IMR-90 (cell line): ENCODE measurements around the gene CFAP70. TPM values are rescaled to one million over a fixed set of nuclear protein-coding genes. Genes with fewer than 3 reads are reported as not detected.

Source experiments
- ATAC-seq: fragments of 200-7000 bp; cut with Tn5 transposase; 2 replicates; pipeline ENCODE4 v1.9.1; 2020; ENCODE audit warnings: low read depth, mild to moderate bottlenecking, moderate library complexity
- BruUV-seq: library from RNA; stranded (reverse); fragments of 400-500 nt; replicated peaks from 2 replicates; lab custom pipeline; 2021; lab: Mats Ljungman, UMichigan
- CTCF ChIA-PET: fragments of 300-600 bp; formaldehyde crosslinking; extraction: SDS; loops from one replicate; lab custom pipeline; 2021; ENCODE audit warnings: antibody characterized with exemption; lab: Yijun Ruan, JAX
- POLR2A ChIA-PET: fragments of 300-600 bp; sonication (Branson Sonifier 250); formaldehyde crosslinking; loops from one replicate; lab custom pipeline; 2022; ENCODE audit warnings: antibody characterized with exemption; ENCODE audit not compliant: unreplicated experiment; lab: Charles Lee
- DNase-seq: peaks from one replicate; pipeline ENCODE4 v3.0.0; 2013
- H2AFZ ChIP-seq: replicated peaks from 2 replicates; pipeline ENCODE3; 2013; ENCODE audit warnings: low read length, mild to moderate bottlenecking; ENCODE audit not compliant: poor library complexity
- H2AK5ac ChIP-seq: 2 replicates; pipeline ENCODE4 v1.6.1; 2013; ENCODE audit warnings: low read depth, low read length, inconsistent platforms
- H2AK9ac ChIP-seq: replicated peaks from 2 replicates; pipeline ENCODE3; 2013; ENCODE audit warnings: mild to moderate bottlenecking, low read depth, low read length, moderate library complexity; ENCODE audit not compliant: poor library complexity
- H2BK120ac ChIP-seq: 2 replicates; pipeline ENCODE4 v1.6.1; 2013; ENCODE audit warnings: low read depth, low read length, inconsistent platforms
- H2BK15ac ChIP-seq: 3 replicates; pipeline ENCODE4 v1.6.1; 2013; ENCODE audit warnings: low read depth, low read length, inconsistent platforms
- H2BK20ac ChIP-seq: 2 replicates; pipeline ENCODE4 v1.6.1; 2013; ENCODE audit warnings: low read depth, mild to moderate bottlenecking, inconsistent platforms, low read length, moderate library complexity
- H2BK5ac ChIP-seq: 2 replicates; pipeline ENCODE4 v1.6.1; 2013; ENCODE audit warnings: mild to moderate bottlenecking, low read depth, low read length, inconsistent platforms; ENCODE audit not compliant: poor library complexity, severe bottlenecking
- H3K14ac ChIP-seq: replicated peaks from 2 replicates; pipeline ENCODE4 v1.6.1; 2013; ENCODE audit warnings: low read depth, low read length, inconsistent platforms
- H3K18ac ChIP-seq: 2 replicates; pipeline ENCODE4 v1.6.1; 2013; ENCODE audit warnings: low read depth, low read length, control low read depth
- H3K23ac ChIP-seq: 2 replicates; pipeline ENCODE4 v1.6.1; 2013; ENCODE audit warnings: low read depth, low read length, inconsistent platforms
- H3K27ac ChIP-seq: 2 replicates; pipeline ENCODE4 v1.5.1; 2013; ENCODE audit warnings: mild to moderate bottlenecking, control low read depth, low read length; ENCODE audit not compliant: insufficient read depth
- H3K27me3 ChIP-seq: 2 replicates; pipeline ENCODE4 v1.6.1; 2013; ENCODE audit warnings: low read length; ENCODE audit not compliant: control insufficient read depth, insufficient read depth
- H3K36me3 ChIP-seq: 2 replicates; pipeline ENCODE4 v1.6.1; 2013; ENCODE audit warnings: low read length, mixed read lengths; ENCODE audit not compliant: control insufficient read depth, insufficient read depth
- H3K4ac ChIP-seq: 2 replicates; pipeline ENCODE4 v1.6.1; 2013; ENCODE audit warnings: low read depth, low read length, inconsistent platforms
- H3K4me1 ChIP-seq: 2 replicates; pipeline ENCODE4 v1.6.1; 2013; ENCODE audit warnings: low read length, mixed read lengths; ENCODE audit not compliant: control insufficient read depth, insufficient read depth
- H3K4me2 ChIP-seq: 2 replicates; pipeline ENCODE4 v1.6.1; 2013; ENCODE audit warnings: low read depth, mild to moderate bottlenecking, control low read depth, low read length, moderate library complexity
- H3K4me3 ChIP-seq: 2 replicates; pipeline ENCODE4 v1.5.1; 2013; ENCODE audit warnings: low read depth, mild to moderate bottlenecking, control low read depth, low read length, moderate library complexity; ENCODE audit not compliant: insufficient read depth
- H3K56ac ChIP-seq: 2 replicates; pipeline ENCODE4 v1.6.1; 2013; ENCODE audit warnings: low read length, inconsistent platforms; ENCODE audit not compliant: insufficient read depth; ENCODE audit errors: extremely low read depth
- H3K79me1 ChIP-seq, 2 experiments: 2 replicates each; pipeline ENCODE4 v1.6.1; 2013; ENCODE audit warnings: low read length in 2 of 2, inconsistent platforms in 1 of 2, low read depth in 1 of 2
- H3K9ac ChIP-seq: 2 replicates; pipeline ENCODE4 v1.6.1; 2013; ENCODE audit warnings: low read depth, low read length, control low read depth
- H3K9me1 ChIP-seq: 2 replicates; pipeline ENCODE4 v1.6.1; 2013; ENCODE audit warnings: low read length, inconsistent platforms; ENCODE audit not compliant: insufficient read depth
- H3K9me3 ChIP-seq: 2 replicates; pipeline ENCODE4 v1.6.1; 2013; ENCODE audit warnings: low read length; ENCODE audit not compliant: control insufficient read depth, insufficient read depth
- H4K20me1 ChIP-seq: 2 replicates; pipeline ENCODE4 v1.6.1; 2013; ENCODE audit warnings: low read length, inconsistent platforms; ENCODE audit not compliant: insufficient read depth
- H4K5ac ChIP-seq: 2 replicates; pipeline ENCODE4 v1.6.1; 2013; ENCODE audit warnings: mild to moderate bottlenecking, low read depth, low read length, control low read depth
- H4K8ac ChIP-seq, 2 experiments: 2 replicates each; pipeline ENCODE4 v1.6.1; 2013; ENCODE audit warnings: low read depth in 2 of 2, low read length in 2 of 2, control low read depth in 1 of 2, inconsistent platforms in 1 of 2
- H4K91ac ChIP-seq: 2 replicates; pipeline ENCODE4 v1.6.1; 2013; ENCODE audit warnings: low read depth, low read length, inconsistent platforms; ENCODE audit not compliant: insufficient read depth
- FOS ChIP-seq: fragments of 150-350 bp; IDR thresholded peaks from 2 replicates; pipeline ENCODE4 v1.6.1; 2016; ENCODE audit warnings: low read depth, low read length
- RAD21 ChIP-seq: IDR thresholded peaks from 2 replicates; pipeline ENCODE4 v1.6.1; 2012; ENCODE audit warnings: low read length, improper control_type of control experiment
- SMC3 ChIP-seq: fragments of 150-350 bp; IDR thresholded peaks from 2 replicates; pipeline ENCODE4 v1.6.1; 2016; ENCODE audit warnings: low read depth, mild to moderate bottlenecking, antibody characterized with exemption, low read length, moderate library complexity
- WGBS, 2 experiments: methylation state at CpG; one replicate each; pipeline versions ENCODE4 v1.1.5 to v1.1.7; 2013; ENCODE audit warnings: missing lambda C conversion rate in 2 of 2; ENCODE audit not compliant: insufficient read length in 1 of 2; ENCODE audit errors: extremely low coverage in 2 of 2; 5-methylcytosine and 5-hydroxymethylcytosine counted together
- dilution Hi-C: fragments of 300-500 bp; cut with HindIII; formaldehyde crosslinking; loops from one replicate; pipeline ENCODE4 v1.14.3; 2018; ENCODE audit warnings: low sequenced_read_pairs; ENCODE audit not compliant: unreplicated experiment
- in situ Hi-C: fragments of 300-500 bp; cut with MboI; formaldehyde crosslinking; loops from 3 replicates; pipeline ENCODE4 v1.14.3; 2019; ENCODE audit warnings: low sequenced_read_pairs, inconsistent platforms, mixed read lengths
- intact Hi-C: fragments of 100-400 bp; cut with micrococcal nuclease; formaldehyde crosslinking; loops from 2 replicates; pipeline ENCODE4 v1.10.0; 2022
- polyA plus RNA-seq, 3 experiments: library from polyadenylated mRNA; depleted of rRNA; stranded (reverse); fragments of >200 nt; gene quantifications; 2 replicates each; pipeline ENCODE4 v1.2.3, GENCODE V29; 2012; ENCODE audit warnings: low replicate concordance in 1 of 3
- total RNA-seq: library from RNA; depleted of rRNA; stranded (reverse); fragments of >200 nt; gene quantifications from 2 replicates; pipeline ENCODE4 v1.2.3, GENCODE V29; 2012
- TF ChIP-seq, protein P1 (sequence below): conservative IDR thresholded peaks from 2 replicates; pipeline ENCODE4 v1.5.1; 2012; ENCODE audit warnings: mild to moderate bottlenecking, low read depth, low read length, improper control_type of control experiment

Gene CFAP70
- total and polyA plus RNA-seq, 2 of the 4 experiments (the other 2 are of a cell fraction) = 0.15 to 0.18 TPM

DNA sequence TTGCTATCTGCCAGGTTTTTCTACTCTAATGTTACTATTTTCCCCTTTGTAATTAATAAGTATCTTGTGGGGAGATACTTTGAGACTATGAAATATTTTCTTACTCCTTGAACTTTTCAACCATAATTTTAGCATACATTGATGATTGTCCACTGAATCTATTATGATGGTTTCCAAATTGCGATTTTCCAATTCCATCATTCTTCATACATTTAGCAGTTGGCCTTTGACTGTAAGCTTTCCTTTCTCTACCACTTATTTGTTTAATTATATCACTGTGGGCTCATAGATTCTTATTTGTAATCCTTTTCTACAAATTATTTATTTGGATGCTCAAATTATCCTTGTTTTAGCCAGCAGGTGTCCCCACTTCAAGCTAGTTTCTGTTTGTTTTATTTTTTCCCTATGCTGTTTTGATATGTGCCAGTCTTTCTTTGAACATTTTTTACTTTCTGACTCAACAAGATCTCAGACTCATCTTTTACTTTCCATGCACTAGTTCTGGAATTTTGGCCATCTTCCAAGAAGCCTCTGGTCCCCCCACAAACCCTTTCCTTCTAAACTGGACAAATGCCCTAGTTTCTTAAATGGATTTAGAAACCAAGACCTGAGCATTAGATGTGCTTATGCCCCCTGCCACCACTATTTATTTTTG, 94.8 kb downstream of the CFAP70 start:
- Histone ChIP-seq H4K91ac (no peak overlapping the region), H3K18ac (no peak overlapping the region), H3K9me1 (no peaks in the 10 kb centered on the region), H3K4me1 (no peaks in the 10 kb centered on the region), H3K27ac (no peak overlapping the region), H2BK5ac (no peak overlapping the region), H3K4ac (no peak overlapping the region), H2AFZ (no peak overlapping the region), H3K9me3 (no peaks in the 10 kb centered on the region), H3K4me2 (peak overlapping the region; percentile 62; the same call in 1 of the 2 replicates), H2BK120ac (no peak overlapping the region), H3K4me3 (no peak overlapping the region), H3K23ac (no peak overlapping the region), H3K36me3 (no peaks in the 10 kb centered on the region), H3K27me3 (peaks cover 11% of the 10 kb centered on the region), H4K5ac (no peak overlapping the region), H3K79me1 (no peaks in the 10 kb centered on the region), H3K9ac (no peak overlapping the region), H2BK20ac (no peak overlapping the region), H3K56ac (no peak overlapping the region), H4K8ac (no peak overlapping the region), H2BK15ac (no peak overlapping the region), H3K14ac (no peak overlapping the region), H2AK9ac (no peak overlapping the region), H2AK5ac (no peak overlapping the region), H4K20me1 (no peaks in the 10 kb centered on the region)
- WGBS, 2 experiments = no CpG with 5 or more reads among the region's 1 CpG
- in situ Hi-C loops = loop anchor here (25.0 kb wide), 1 partner anchor 373 kb away; the partner anchor contains the start of gene MYOZ1
- dilution Hi-C loops = no loop called here
- no TSS peak for BruUV-seq
- intact Hi-C loops = loop anchor here (5.0 kb wide), 1 partner anchor 378 kb away; the partner anchor contains the start of gene MYOZ1
- ChIA-PET POLR2A (no interaction called here), CTCF (interaction anchor here (0.5 kb wide), 1 partner anchor 58 kb away, joined by 5 read pairs; no protein-coding TSS in a partner anchor)
- TF ChIP-seq, protein P1, sequence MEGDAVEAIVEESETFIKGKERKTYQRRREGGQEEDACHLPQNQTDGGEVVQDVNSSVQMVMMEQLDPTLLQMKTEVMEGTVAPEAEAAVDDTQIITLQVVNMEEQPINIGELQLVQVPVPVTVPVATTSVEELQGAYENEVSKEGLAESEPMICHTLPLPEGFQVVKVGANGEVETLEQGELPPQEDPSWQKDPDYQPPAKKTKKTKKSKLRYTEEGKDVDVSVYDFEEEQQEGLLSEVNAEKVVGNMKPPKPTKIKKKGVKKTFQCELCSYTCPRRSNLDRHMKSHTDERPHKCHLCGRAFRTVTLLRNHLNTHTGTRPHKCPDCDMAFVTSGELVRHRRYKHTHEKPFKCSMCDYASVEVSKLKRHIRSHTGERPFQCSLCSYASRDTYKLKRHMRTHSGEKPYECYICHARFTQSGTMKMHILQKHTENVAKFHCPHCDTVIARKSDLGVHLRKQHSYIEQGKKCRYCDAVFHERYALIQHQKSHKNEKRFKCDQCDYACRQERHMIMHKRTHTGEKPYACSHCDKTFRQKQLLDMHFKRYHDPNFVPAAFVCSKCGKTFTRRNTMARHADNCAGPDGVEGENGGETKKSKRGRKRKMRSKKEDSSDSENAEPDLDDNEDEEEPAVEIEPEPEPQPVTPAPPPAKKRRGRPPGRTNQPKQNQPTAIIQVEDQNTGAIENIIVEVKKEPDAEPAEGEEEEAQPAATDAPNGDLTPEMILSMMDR = peak; percentile 59
- TF ChIP-seq RAD21 (peak; percentile 44), SMC3 (peak; percentile 55), FOS (no peak)
- ATAC-seq = peak; percentile 29
- DNase-seq = peak; percentile 36
